Measurements from ENCODE around the gene ZNF443.
"Not testable (repeated sequence)": the region's sequence is repeated elsewhere in the genome, so short reads cannot be mapped to it uniquely, and the experiment has no call there.

Gene ZNF443

GRCh38 chr19:12440541-12441316, at the start of gene ZNF443:
TSS of gene ZNF443 (minus strand) at chr19:12441021. CDS start at chr19:12440914, 107 bp downstream.
- Histone ChIP-seq H3K9me3 (ENCODE audit: severe bottlenecking) (no peaks in the 10 kb centered on the region), H3K4me3 (ENCODE audit: severe bottlenecking) (peak within 1 kb of the TSS; percentile 53), H3K27ac (ENCODE audit: poor library complexity, severe bottlenecking) (peak within 1 kb of the TSS; percentile 69), H3K27me3 (ENCODE audit: insufficient read depth, poor library complexity, severe bottlenecking) (no peaks in the 10 kb centered on the region), H3K36me3 (ENCODE audit: low read depth) (no peaks in the 10 kb centered on the region), H3K4me1 (ENCODE audit: insufficient read depth, poor library complexity, severe bottlenecking) (no peaks in the 10 kb centered on the region)
- DNase-seq (ENCODE audit: low spot score) (peak; percentile 96), ATAC-seq (ENCODE audit: low read depth) (peak; percentile 98)
- TF ChIP-seq CTCF (IDR thresholded peaks at IDR 0.05; ENCODE audit: poor library complexity, severe bottlenecking): no peak

GRCh38 chr19:12486265-12486783, 45.5 kb upstream of the ZNF443 start:
- DNase-seq (ENCODE audit: low spot score); H3K4me1 ChIP-seq (ENCODE audit: insufficient read depth, poor library complexity, severe bottlenecking); H3K36me3 ChIP-seq (ENCODE audit: low read depth); ATAC-seq (ENCODE audit: low read depth); H3K9me3 ChIP-seq (ENCODE audit: severe bottlenecking); H3K4me3 ChIP-seq (ENCODE audit: severe bottlenecking); H3K27me3 ChIP-seq (ENCODE audit: insufficient read depth, poor library complexity, severe bottlenecking); H3K27ac ChIP-seq (ENCODE audit: poor library complexity, severe bottlenecking): not testable (repeated sequence)

DNA sequence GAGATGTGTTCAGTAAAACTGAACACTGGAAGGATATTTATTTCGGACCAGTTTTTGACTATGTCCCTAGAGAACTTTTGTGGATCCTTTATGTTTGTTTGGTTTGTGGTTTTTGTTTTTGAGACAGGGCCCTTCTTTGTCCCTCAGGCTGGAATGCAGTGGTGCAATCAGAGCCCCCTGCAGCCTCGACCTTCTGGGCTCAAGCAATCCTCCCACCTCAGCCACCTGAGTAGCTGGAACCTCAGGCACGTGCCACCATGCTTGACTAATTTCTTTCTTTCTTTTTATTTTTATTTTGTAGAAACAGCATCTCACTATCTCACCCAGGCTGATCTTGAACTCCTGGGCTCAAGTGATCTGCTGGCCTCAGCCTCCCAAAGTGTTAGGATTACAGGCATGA, 44.8 kb upstream of the ZNF443 start:
- ATAC-seq (ENCODE audit: low read depth) (no peak), DNase-seq (ENCODE audit: low spot score) (no peak)
- H3K27ac ChIP-seq (ENCODE audit: poor library complexity, severe bottlenecking): no peak overlapping the region
- no peaks in the 10 kb centered on the region for H3K27me3 ChIP-seq (ENCODE audit: insufficient read depth, poor library complexity, severe bottlenecking)
- no peaks in the 10 kb centered on the region for H3K9me3 ChIP-seq (ENCODE audit: severe bottlenecking)
- H3K4me1 ChIP-seq (ENCODE audit: insufficient read depth, poor library complexity, severe bottlenecking): no peaks in the 10 kb centered on the region
- H3K4me3 ChIP-seq (ENCODE audit: severe bottlenecking): no peak overlapping the region
- no peaks in the 10 kb centered on the region for H3K36me3 ChIP-seq (ENCODE audit: low read depth)
- TF ChIP-seq CTCF (IDR thresholded peaks at IDR 0.05; ENCODE audit: poor library complexity, severe bottlenecking): no peak

GRCh38 chr19:12485052-12485416, 44.2 kb upstream of the ZNF443 start:
- Histone ChIP-seq H3K4me1 (ENCODE audit: insufficient read depth, poor library complexity, severe bottlenecking) (no peaks in the 10 kb centered on the region), H3K36me3 (ENCODE audit: low read depth) (no peaks in the 10 kb centered on the region), H3K27ac (ENCODE audit: poor library complexity, severe bottlenecking) (no peak overlapping the region), H3K27me3 (ENCODE audit: insufficient read depth, poor library complexity, severe bottlenecking) (no peaks in the 10 kb centered on the region), H3K9me3 (ENCODE audit: severe bottlenecking) (no peaks in the 10 kb centered on the region), H3K4me3 (ENCODE audit: severe bottlenecking) (peak overlapping the region; percentile 81)
- DNase-seq (ENCODE audit: low spot score) (no peak), ATAC-seq (ENCODE audit: low read depth) (peak; percentile 38)
- TF ChIP-seq CTCF (IDR thresholded peaks at IDR 0.05; ENCODE audit: poor library complexity, severe bottlenecking): no peak

DNA sequence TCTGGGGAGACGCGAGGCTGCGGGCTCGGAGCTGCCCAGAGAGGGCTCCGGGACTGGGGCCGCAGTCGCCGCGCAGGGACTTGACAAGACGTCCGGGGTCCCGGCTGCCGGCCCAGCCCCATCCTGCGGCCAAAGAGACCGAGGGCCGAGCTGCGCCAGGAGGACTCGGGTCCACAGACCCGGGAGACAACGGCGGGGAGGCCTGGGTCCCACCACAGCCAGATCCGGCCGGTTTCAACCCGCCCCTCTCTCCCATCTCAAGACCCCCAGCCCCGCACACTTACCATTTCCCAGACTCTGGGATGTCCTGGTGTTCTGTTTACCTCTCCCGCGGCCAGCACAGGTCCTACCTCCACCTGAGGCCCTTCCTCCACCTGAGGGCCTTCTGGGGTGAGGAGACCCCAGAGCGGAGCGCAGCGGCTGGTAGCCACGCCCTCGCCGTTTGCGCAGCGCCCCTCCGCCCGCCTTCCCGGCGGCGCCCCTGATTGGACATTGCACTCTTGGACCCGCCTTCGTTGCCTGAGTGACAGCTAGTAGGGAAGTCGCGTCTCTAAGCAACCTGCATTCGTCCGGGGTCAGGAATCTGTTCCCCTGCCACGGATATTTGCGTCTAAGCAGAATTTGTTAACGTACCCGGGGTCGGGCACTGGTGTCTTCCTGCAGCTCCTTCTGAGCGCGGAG, 43.7 kb upstream of the ZNF443 start, which contains the start of gene ZNF709:
Gene ZNF709, minus strand, starts transcription at position 446 of the 681 bp plus-strand sequence. Its CDS starts 159 bp downstream, at position 287.
- H3K4me3 ChIP-seq (ENCODE audit: severe bottlenecking): peak within 1 kb of the TSS; percentile 81
- no peaks in the 10 kb centered on the region for H3K4me1 ChIP-seq (ENCODE audit: insufficient read depth, poor library complexity, severe bottlenecking)
- no peak for TF ChIP-seq CTCF (IDR thresholded peaks at IDR 0.05; ENCODE audit: poor library complexity, severe bottlenecking)
- H3K36me3 ChIP-seq (ENCODE audit: low read depth): no peaks in the 10 kb centered on the region
- DNase-seq (ENCODE audit: low spot score) (peak; percentile 72), ATAC-seq (ENCODE audit: low read depth) (peak; percentile 96)
- H3K9me3 ChIP-seq (ENCODE audit: severe bottlenecking): no peaks in the 10 kb centered on the region
- H3K27ac ChIP-seq (ENCODE audit: poor library complexity, severe bottlenecking): no peak within 1 kb of the TSS
- H3K27me3 ChIP-seq (ENCODE audit: insufficient read depth, poor library complexity, severe bottlenecking): no peaks in the 10 kb centered on the region
